ENCODE data around the gene TOX2.

Gene TOX2

GRCh38 chr20:43977962-43978361, 63.3 kb downstream of the TOX2 start:
- DNase-seq (ENCODE audit: low read depth), result no peak

- DNase-seq (ENCODE audit: low read depth), result no peak
Observed at GRCh38 chr20:43979576-43980105, 65.0 kb downstream of the TOX2 start.

GRCh38 chr20:43981540-43981939, 66.9 kb downstream of the TOX2 start:
- no peak for DNase-seq (ENCODE audit: low read depth)

GRCh38 chr20:43982016-43982415, 67.4 kb downstream of the TOX2 start:
- DNase-seq (ENCODE audit: low read depth), result no peak

- no peak for DNase-seq (ENCODE audit: low read depth)
Observed at GRCh38 chr20:43982886-43983285, 68.2 kb downstream of the TOX2 start.

GRCh38 chr20:43983359-43983758, 68.7 kb downstream of the TOX2 start:
- DNase-seq (ENCODE audit: low read depth), result no peak

- no peak for DNase-seq (ENCODE audit: low read depth)
Observed at GRCh38 chr20:43983904-43984361, 69.3 kb downstream of the TOX2 start.

GRCh38 chr20:43984587-43984986, 69.9 kb downstream of the TOX2 start:
- DNase-seq (ENCODE audit: low read depth), result no peak

- no peak for DNase-seq (ENCODE audit: low read depth)
Observed at GRCh38 chr20:43985121-43985520, 70.5 kb downstream of the TOX2 start.

GRCh38 chr20:43985608-43986316, 71.1 kb downstream of the TOX2 start:
- DNase-seq (ENCODE audit: low read depth), result no peak

GRCh38 chr20:43987018-43987417, 72.4 kb downstream of the TOX2 start:
- no peak for DNase-seq (ENCODE audit: low read depth)

- DNase-seq (ENCODE audit: low read depth), result no peak
Observed at GRCh38 chr20:43987531-43987930, 72.9 kb downstream of the TOX2 start.

- no peak for DNase-seq (ENCODE audit: low read depth)
Observed at GRCh38 chr20:43988451-43988850, 73.8 kb downstream of the TOX2 start.

GRCh38 chr20:43988867-43989266, 74.2 kb downstream of the TOX2 start:
- no peak for DNase-seq (ENCODE audit: low read depth)

GRCh38 chr20:43991261-43991660, 76.6 kb downstream of the TOX2 start:
- no peak for DNase-seq (ENCODE audit: low read depth)

- no peak for DNase-seq (ENCODE audit: low read depth)
Observed at GRCh38 chr20:43991982-43992381, 77.3 kb downstream of the TOX2 start.

- no peak for DNase-seq (ENCODE audit: low read depth)
Observed at GRCh38 chr20:43992885-43993284, 78.2 kb downstream of the TOX2 start.

GRCh38 chr20:43993560-43993959, 78.9 kb downstream of the TOX2 start:
- DNase-seq (ENCODE audit: low read depth), result no peak

- no peak for DNase-seq (ENCODE audit: low read depth)
Observed at GRCh38 chr20:43994486-43995100, 79.9 kb downstream of the TOX2 start.

- no peak for DNase-seq (ENCODE audit: low read depth)
Observed at GRCh38 chr20:43995645-43996044, 81.0 kb downstream of the TOX2 start.

- DNase-seq (ENCODE audit: low read depth), result no peak
Observed at GRCh38 chr20:43996240-43996930, 81.7 kb downstream of the TOX2 start.

- DNase-seq (ENCODE audit: low read depth), result no peak
Observed at GRCh38 chr20:43999848-44000247, 85.2 kb downstream of the TOX2 start.
